GM19324 (cell line): ENCODE data around the gene ZSWIM8.
"Not testable (repeated sequence)": the region's sequence is repeated elsewhere in the genome, so short reads cannot be mapped to it uniquely, and the experiment has no call there.

Experiments used
- ATAC-seq: cut with Tn5 transposase; IDR thresholded peaks from one replicate; pipeline ENCODE4 v1.9.1; 2021; ENCODE audit warnings: mild to moderate bottlenecking, moderate library complexity; ENCODE audit not compliant: unreplicated experiment, low FRiP score

Gene ZSWIM8

GRCh38 chr10:73810735-73811465, 25.5 kb downstream of the ZSWIM8 start:
- peak; percentile 25 for ATAC-seq

DNA sequence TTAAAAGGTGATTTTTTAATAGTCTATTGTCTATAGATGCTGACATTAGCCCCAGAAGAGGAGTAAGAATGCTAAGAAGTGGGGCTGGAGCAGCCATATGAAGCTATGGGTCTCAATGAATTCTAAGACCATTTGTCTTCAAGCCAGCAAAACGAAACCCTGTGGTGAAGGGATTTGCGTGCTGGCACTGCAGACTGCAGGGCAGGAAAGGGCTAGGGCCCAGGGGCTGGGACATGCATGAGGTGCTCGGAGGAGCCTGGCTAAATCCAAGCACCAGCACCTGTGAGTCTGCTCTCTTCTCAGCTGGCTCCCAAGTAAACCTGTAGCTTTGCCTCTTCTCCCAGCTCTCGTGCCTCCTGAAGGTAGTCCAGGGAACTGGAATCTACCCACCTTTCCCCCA, 27.3 kb downstream of the ZSWIM8 start:
- ATAC-seq, result no peak

DNA sequence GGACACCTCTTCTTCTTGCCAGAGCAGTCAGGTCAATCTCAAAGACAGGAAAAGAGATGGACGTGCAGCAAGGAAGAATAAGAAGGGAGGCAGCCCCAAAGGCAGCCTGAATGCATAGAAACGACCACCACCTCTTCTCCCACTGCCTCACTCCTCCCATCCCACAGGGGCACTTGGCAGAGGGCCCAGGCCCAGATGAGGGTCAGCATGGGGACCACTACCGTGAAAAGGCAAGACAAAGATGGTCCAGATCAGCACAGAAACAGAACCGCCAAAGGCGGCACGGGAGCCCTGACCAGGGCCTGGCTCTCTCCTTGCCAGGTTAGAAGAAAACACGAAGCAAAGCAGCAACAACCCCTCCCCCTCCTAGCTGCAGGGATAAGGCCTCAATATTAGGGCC, 27.9 kb downstream of the ZSWIM8 start:
- no peak for ATAC-seq

DNA sequence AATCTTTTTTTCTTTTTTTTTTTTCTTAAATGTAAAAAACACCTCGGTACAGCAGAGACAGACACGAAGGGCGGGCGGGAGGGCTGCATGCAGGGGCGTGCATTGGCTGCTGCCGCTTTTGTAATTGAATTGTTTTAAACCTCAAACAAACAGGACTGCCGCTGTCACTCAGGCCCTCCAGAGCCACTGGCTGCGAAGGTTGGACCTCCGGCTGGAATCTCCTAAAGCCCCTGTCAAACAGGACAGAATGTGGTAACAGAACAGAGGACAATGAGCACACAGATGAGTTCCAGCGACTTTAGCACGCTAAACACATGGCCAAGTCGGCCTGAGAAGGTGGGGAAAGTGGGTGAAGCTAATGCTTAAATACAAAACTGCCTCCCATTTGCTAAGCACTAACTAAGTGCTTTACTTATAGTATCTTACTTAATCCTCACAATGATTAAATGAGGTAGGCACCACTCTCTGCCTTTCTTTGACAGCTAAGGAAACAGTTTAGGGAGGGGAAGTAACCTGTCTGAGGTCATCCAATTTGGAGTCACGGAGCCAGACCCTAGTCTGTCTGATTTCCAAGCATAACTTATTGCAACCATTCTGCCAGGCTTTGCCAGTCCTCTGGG, 29.0 kb downstream of the ZSWIM8 start:
- ATAC-seq, result no peak

- ATAC-seq, result no peak
Observed at GRCh38 chr10:73814896-73815718, 29.7 kb downstream of the ZSWIM8 start.

DNA sequence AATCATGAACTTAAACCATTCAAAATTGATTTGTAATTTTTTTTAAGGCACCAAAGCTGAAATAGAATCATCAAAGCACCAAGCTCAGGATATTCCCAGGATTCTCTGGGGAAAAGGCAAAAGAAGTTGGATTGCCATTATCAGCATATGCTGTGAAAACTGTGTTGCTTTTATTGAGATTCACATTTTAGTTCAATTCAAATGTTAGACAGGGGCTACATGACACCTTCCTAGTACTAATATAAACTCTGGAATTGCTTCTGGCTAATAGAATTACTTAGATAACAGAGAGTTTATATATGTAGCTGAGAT, 30.3 kb downstream of the ZSWIM8 start:
- ATAC-seq, result no peak

DNA sequence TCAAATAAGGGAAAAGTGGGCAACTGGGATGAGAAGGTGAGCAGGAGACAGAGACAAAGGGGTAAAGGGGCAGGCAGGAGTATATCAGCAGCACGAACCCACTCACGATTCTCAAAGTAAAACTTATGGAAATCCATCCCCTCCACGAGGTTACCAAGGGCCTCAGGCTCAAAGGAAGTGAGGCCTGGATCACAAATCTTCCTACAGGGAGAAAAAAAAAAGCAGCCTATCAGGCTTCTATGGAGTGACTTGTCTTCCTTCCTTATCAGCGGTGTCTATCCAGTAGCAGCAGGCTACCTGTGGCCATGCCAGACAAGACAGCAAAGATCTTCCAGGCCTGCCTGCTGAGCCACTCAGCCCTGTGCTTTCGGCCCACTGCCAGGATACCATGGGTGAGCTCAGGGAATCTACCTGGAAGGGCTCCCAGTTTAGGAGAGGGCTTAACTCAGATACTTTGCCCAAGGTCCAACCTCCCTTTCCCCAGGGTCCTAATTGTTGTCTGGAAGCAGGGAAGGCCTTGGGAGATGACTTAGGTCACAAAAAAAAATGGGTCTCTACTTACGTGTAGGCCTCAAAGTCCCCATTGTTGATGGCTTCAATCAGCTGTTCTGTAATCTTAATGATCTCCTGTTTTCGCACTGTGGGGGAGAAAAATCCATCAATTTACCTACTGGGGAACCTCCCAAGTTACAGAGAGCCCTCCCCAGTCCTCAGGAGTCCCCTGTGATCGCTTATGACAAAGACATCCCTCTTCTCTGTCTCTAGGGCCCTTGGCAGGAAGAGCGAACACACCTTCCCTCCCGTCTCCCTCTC, 31.7 kb downstream of the ZSWIM8 start:
- ATAC-seq, result no peak

DNA sequence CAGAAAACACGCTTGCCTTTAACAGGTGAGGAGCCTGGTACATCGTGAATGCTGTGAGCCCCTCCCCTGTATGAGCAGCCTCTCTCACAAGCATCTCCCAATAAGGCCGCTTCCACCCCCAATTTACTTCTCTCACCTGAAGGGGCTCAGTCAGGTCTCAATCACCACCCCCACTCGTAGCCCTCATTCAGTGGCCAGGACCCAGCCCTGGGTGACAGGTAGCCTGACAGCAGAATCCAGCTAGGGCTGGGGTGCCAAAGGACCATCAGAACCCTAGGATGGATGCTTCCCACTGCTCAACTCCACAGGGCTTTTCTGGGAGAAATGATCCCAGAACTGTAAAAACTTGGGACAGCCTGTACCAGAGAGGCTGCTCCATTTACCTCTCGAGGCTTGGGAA, 32.4 kb downstream of the ZSWIM8 start:
- ATAC-seq, result no peak

- ATAC-seq, result no peak
Observed at GRCh38 chr10:73818402-73818801, 33.0 kb downstream of the ZSWIM8 start.

DNA sequence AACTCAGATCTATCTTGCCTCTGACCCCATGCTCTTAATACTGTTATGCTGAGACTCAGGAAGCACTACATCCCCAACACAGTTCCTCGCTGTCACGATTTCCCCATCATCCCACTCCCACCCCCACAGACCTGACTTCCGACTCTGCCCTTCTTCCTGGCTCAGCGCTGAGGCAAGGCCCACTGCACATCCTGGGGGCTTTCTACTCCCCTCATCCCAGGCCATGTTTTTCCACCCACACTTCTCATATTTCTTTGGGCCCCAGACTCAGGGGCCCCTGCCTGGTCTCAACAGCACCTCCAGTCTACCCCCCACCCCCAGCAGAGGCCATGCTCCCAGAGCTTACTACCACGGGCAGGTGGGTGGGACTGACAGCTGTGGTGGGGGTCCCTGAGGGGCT, 33.7 kb downstream of the ZSWIM8 start:
- ATAC-seq, result no peak

DNA sequence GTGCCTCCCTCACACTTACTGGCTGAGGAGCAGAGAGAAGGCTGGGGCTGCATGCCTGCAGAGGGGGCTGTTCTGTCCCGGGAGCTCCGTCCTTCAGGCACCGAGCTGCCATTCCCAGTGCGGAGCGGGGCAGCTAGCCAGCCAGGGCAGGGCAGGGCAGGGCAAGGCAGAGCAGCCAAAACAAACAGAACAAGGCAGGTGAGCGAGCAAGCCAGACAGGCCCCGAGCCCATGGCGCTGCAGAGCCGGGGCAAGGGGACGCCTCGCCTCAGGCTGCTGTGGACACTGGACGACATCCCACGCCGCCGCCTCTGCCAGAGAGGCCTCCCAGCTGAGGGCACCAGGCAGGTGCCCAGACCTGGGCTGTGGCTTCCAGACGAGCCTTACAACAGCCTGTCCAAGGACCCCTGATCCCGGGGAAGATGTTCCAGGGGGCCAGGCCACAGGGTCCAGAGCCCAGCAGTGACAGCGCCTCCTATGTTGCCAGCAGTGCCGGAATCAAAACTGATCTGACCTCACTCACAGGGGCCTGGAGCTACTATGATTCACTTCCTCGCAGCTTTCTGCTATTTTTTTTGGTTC, 34.2 kb downstream of the ZSWIM8 start:
- no peak for ATAC-seq

DNA sequence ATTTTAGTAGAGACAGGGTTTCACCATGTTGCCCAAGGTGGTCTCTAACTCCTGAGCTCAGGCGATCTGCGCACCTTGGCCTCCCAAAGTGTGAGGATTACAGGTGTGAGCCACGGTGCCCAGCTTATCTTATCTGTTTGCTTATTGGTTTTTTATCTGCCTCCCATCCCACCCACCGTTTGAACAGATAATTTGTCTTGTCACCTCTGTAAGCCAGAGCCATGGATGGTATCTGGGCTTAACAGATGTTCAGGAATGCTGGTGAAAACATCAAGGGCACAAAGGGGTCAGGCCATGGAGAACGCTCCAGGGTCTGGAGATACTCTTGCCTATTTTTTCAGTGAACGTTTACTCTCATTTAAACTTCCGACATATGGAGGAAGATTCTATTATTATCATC, 38.0 kb downstream of the ZSWIM8 start:
- no peak for ATAC-seq

DNA sequence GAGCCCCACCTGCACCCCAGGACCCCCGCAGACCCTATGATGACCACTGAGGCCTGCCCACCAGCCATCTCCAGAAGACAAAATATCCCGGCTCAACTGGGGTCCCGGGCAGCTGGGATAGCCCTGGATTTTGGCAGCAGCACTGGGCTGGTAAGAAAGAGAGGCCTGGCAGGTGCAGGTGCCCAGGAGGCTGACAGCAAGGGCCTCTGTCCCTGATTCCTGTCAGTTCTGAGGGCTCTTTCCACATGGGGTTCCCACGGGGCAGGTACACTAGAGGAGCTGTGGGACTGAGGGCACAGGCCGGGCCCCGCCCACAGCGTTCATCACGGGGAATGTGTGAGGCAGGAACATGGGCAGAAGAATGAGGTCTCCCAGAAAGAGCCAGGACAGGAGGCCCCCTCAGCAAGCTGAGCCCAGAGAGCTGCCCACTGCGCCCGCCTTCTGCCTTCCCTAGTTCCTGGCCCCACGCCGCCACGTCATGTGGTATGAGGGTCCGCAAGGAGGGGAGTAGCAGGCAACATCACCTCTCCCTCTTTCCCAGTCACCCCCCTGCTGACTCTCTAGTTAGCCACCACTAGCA, 38.8 kb downstream of the ZSWIM8 start:
- ATAC-seq, result no peak

GRCh38 chr10:73827346-73828089, 42.1 kb downstream of the ZSWIM8 start:
- ATAC-seq, result no peak

DNA sequence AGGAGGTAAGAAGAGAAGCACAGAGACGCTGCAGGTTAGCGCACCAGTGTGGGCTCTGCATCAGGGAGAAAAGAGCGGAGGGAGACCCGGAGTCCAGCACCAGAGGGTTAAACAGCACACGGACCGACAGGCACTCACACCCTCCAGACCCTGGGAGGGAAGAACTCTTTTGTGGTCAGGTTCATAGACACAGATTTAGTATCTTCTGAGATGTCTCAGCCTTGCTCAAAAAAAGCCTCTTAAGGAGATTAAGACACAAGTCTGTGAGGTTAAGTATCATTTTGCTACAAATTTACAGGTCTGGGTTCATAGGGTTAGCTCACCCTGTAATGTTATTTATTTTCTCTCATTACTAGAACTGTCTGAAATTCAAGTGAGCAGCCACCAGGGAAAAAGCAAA, 42.8 kb downstream of the ZSWIM8 start:
- no peak for ATAC-seq

DNA sequence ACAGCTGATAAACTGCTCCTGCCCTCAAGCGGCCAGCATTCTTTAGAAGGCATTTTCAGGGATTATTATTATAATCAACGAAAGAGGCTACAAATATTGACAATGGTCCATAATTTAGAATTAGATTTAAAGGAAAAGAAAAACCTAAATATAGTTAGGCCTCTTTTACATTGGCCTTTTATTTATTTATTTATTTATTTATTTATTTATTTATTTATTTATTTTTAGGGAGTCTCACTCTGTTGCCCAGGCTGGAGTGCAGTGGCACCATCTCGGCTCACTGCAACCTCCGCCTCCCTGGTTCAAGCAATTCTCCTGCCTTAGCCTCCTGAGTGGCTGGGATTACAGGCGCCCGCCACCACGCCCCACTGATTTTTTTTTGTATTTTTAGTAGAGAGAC, 43.7 kb downstream of the ZSWIM8 start:
- not testable (repeated sequence) for ATAC-seq

GRCh38 chr10:73836427-73836980, 51.1 kb downstream of the ZSWIM8 start:
- ATAC-seq, result no peak

DNA sequence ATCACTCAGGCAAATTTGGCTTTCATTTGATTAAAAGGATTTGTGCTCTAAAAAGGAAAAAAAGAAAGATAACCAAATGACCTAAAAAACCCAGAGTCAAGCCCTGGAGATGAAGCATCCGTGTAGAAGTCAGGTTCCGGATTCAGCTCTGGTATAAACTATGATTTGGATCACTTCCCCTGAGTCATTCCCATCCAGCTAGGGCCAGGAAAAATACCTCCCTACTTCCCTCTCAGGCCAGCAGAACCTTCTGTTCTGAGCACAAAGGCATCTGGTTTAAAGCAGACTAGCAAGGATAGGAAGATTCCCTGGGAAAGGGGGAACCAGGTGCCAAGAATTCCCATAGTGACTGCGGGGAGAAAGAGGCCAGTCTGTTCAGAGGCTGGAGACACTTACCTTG, 51.7 kb downstream of the ZSWIM8 start:
- no peak for ATAC-seq

- no peak for ATAC-seq
Observed at GRCh38 chr10:73838008-73838567, 52.7 kb downstream of the ZSWIM8 start.
